ENCODE results near the gene MICU1.
"Not testable (repeated sequence)": the region's sequence is repeated elsewhere in the genome, so short reads cannot be mapped to it uniquely, and the experiment has no call there.

Gene MICU1

DNA sequence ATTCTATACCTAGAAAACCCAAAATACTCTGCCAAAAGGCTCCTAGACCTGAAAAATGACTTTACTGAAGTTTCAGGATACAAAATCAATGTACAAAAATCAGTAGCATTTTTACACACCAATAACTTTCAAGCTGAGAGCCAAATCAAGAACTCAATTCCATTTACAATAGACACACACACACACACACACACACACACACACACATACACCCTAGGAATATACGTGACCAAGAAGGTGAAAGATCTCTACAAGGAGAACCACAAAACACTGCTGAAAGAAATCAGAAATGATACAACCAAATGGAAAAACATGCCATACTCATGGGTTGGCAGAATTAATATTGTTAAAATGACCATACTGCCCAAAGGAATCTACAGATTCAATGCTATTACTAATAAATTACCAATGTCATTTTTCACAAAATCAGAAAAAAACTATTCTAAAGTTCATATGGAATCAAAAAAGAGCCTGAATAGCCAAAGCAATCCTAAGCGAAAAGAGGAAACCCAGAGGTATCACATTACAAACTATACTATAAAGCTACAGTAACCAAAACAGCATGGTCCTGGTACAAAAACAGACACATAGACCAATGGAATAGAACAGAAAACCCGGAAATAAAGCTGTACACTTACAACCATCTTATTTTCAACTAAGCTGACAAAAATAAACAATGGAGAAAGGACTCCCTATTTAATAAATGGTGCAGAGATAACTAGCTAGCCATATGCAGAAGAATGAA is 122.0 kb downstream of the MICU1 start:
- no peak for DNase-seq (ENCODE audit: low read depth)

DNA sequence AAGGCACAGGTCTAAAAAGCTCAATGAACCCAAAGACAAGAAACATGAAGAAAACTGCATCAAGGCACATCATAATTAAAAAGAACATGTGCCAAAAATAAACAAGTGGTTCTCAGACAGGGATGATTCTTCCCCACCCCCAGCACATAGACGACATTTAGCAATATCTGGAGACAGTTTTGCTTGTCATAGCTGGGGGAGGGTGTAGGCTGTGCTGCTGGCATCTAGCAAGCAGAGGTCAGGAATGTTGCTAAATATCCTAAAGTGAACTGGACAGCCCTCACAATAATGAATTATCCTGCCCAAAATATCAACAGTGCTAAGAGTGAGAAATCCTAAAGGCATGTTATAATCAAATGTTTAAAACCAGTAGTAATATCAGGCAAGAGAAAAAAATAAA is 122.6 kb downstream of the MICU1 start:
- DNase-seq (ENCODE audit: low read depth), result no peak

DNA sequence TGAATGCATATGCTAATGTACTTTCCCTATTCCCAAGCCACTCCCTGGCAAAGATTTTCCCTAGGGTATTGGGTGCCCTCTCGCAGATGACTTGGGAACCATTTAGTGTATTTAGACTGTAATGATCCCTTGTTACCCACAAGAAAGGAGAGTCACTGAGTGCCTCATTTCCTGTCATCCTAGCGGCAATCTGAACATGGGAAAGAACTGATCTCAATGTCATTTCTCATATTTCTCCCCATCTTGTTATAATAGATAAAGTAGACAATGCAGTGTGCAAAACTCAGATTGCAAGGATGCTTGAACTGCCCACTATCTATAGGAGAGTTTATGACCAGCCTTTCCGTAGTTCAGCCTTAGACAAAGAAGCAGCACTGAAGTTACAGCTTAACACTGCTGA is 123.3 kb downstream of the MICU1 start:
- DNase-seq (ENCODE audit: low read depth), result no peak

DNA sequence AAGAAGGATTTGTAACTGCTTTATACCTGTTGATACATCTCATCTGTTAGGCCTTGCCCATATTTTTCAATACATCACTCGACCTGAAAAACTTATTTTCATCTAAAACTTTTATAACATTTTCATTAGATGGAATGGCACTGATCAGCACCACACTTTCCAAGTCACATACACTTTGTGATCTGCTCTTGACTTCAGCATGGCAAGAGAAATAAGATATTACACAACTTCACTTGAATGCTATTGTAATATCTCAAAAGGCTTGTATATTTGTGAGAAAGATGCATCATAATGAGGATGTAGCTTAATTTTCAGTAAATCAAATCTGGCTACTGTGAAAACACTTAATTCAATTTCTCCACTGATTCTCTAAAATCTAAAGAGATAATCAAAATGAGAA is 126.2 kb downstream of the MICU1 start:
- no peak for DNase-seq (ENCODE audit: low read depth)

DNA sequence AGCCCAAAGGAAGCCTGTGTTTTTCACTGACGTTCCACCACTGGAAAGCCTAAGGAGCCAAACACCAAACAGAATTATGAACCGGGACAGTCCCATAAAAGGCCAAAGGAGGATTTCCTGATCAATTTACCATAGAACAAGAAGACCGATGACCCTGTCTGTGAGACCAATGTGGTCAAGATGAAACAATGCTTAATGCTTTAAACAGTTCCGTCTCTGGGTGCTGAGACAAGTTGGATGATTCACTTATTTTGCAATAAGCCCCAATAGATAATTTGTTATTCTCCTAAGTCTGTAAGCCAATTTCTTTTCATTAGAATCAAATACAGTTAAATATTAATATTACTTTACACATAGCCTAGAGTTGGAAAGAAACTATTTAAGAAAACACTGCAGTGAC is 134.9 kb downstream of the MICU1 start:
- DNase-seq (ENCODE audit: low read depth), result no peak

DNA sequence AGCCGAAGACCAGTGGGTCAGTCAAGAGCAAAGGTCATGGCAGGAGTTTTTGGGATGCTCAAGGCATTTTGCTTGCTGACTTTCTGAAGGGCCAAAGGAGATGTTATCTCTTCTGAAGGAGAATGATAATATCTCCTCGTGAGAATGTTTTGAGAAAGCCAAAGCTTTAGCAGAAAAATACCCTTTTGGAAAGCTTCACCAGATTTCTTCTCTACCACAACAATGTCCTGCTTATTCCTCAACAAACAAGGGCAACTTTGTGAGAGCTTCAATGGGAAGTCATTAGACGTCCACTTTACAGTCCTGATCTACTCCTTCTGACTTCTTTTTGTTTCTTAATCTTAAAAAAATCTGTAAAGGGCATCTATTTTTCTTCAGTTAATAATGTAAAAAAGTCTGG is 138.4 kb downstream of the MICU1 start:
- DNase-seq (ENCODE audit: low read depth), result no peak

DNA sequence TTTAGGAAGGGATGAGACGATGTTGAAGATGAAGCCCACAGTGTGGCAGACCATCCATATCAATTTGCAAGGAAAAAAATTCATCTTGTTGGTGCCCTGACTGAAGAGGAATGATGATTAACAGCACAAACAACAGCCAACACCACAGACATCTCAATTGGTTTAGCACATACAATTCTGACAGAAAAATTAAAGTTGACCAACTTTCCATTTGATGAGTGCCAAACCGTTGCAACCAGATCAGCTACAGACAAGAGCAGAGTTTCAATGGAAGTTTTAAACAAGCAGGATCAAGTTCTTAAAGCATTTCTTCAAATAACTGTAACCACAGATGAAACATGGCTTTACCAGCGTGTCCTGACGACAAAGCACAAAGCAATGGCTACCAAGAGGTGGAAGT is 138.8 kb downstream of the MICU1 start:
- DNase-seq (ENCODE audit: low read depth), result no peak

DNA sequence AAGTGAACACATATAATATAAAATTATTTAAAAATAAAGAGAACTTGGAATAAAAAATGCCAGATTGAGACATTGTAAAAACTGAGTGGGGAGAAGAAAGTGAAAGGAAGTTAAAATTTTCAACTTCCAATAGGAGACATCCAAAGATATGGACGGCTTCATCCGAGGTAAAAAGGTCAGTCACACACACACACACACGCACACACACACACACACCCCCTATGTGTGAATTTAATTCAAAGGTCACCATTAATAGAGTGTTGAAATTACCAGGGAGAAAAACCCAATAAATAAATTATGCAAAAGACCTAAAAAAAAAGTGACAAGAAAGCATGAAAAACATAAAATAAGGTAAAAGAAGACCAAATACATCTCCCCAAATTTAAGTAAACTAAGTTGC is 140.2 kb downstream of the MICU1 start:
- no peak for DNase-seq (ENCODE audit: low read depth)

DNA sequence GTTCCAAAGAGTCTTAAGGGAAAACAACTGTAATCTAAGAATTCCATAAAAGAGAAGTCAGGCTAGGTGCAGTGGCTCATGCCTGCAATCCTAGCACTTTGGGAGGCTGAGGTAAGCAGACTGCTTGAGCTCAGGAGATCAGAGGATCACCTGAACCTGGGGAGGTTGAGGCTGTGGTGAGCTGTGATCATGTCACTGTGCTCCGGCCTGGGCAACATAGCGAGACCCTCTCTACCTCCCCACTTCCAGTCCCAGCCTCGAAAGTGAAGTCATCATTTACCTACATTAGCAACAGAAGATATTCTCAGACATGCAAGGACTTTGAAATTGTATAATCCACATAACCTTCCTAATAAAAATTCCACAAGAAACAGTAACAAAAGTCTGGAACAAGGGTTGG is 141.4 kb downstream of the MICU1 start:
- no peak for DNase-seq (ENCODE audit: low read depth)

DNA sequence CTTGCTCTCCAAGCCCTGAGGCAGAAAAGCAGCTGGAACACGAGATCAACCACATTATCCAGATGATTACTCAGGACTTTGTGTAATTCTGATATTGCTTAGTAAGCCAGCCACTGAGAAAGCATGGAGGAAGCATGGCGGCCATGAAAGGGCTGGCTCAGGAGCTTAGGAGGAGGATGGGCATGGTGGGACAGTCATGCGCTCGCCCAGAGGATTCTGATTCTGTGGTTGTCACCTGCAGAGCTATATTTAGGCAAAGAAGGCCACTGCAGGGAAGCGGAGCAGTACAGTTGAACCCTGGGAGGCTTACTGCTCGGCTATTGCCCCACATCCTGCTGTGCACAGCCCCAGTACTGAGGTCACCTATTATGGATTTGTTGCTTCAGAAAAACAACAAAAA is 142.4 kb downstream of the MICU1 start:
- DNase-seq (ENCODE audit: low read depth), result no peak

DNA sequence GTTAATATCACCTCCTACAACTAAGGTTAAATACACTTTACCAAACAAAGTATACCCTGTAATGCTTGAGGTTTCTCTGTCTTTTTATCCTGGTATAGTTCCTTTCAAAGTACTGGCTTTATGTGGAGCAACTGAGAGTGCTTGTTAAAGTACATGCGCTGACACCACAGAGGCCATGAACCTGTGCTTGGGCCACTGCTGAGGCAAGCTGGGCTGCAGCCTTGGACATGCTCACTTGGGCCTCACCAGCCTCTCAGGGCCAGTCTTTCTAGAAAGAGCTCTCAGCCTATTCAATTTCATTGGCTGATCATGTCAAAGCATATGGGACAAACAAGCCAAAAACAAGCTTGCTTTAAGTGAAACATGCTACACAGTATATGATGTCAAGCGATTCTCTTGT is 145.0 kb downstream of the MICU1 start:
- DNase-seq (ENCODE audit: low read depth), result no peak

DNA sequence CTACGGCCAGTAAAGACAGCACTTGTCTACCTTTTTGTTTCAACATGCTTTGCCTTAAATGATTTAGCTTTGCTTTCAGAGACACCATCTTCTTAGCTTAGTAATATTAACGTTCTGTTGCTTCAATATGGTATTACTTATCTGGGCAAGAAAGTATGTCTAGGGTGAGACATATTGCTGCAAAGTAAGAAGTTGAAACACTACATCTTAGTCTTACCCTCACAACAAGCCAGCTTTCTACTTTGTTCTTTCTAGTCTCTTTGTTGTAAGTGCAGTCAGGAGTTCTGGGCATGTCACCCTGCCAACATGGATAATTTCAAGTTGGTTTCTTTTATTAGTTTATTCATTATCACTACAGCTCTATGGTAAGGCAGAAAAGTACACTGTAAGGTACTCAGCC is 148.4 kb downstream of the MICU1 start:
- DNase-seq (ENCODE audit: low read depth), result no peak

DNA sequence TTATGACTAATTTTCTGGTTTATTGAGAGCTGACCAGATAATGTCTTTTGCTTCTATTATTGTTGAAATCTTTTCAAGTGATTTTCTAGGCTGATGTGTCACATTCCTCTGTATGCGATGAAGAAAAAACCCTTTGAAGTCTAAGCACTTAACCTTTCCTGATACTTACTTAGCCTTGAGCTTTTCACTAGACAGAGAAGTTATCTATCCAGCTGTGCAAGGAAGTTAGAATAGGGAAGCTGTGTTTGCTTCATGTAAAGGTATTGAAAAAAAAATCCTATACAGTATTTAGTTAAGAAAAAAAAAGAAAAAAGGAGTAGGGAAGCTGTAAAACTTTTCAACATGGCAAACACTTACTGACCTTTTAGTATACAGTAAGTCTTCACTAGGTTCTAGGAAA is 153.6 kb downstream of the MICU1 start:
- no peak for DNase-seq (ENCODE audit: low read depth)

DNA sequence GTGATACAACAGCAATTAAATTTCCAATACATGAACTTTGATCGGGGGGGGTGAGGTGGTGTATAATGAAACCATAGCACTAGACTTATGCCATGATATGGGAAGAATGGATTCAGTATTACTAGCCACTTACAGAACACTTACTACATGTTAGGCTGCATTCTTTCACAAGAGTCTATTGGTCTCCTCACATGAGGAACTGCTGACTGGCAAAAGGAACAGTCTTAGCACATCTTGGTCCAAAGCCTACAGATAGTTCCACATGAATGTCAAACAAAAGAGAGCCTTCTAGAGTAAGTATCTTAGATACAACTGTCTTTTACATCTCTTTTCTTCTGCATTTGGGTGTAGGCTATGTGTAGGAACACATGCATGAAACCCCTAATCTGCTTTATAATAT is 155.2 kb downstream of the MICU1 start:
- no peak for DNase-seq (ENCODE audit: low read depth)

DNA sequence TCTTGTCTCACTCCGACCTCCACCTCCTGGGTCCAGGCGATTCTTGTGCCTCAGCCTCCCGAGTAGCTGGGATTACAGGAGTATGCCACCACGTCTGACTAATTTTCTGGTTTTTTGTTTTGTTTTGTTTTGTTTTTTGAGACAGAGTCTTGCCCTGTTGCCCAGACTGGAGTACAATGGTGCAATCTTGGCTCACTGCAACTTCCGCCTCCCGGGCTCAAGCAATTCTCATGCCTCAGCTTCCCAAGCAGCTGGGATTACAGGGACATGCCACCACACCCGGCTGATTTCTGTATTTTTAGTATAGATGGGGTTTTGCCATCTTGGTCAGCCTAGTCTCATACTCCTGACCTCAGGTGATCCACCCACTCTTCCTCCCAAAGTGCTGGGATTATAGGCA is 158.8 kb downstream of the MICU1 start:
- DNase-seq (ENCODE audit: low read depth), result not testable (repeated sequence)

DNA sequence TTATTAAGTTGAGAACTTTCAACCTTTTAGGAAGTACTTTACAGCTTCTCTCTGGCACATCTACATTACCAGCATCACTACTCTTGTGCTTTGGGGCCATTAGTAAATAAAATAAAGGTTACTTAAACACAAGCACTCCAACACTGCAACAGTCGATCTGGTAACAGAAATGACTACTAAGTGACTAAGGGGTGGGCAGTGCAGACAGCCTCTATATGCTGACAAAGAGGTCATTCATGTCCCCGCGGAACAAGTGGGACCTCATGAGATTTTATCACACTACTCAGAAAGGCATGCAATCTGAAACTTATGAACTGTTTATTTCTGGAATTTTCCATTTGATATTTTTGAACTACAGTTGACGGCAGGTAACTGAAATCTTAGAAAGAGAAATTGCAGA is 159.9 kb downstream of the MICU1 start:
- DNase-seq (ENCODE audit: low read depth), result no peak

DNA sequence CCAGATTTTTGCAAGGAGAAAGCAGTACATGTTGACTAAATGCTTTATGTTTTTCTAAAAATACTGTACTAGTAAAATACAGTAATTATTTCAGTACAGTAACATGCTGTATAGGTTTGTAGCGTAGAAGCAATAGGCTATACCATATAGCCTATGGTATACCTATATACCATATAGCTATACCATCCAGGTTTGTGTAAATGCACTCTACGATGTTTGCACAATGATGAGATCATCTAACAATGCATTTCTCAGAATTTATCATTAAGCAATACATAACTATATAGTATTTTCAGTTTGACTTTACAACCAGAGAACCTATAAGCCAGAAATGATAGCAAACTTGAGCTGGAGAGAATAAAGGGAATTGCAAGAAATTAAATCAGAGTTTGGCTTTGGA is 161.4 kb downstream of the MICU1 start:
- no peak for DNase-seq (ENCODE audit: low read depth)

DNA sequence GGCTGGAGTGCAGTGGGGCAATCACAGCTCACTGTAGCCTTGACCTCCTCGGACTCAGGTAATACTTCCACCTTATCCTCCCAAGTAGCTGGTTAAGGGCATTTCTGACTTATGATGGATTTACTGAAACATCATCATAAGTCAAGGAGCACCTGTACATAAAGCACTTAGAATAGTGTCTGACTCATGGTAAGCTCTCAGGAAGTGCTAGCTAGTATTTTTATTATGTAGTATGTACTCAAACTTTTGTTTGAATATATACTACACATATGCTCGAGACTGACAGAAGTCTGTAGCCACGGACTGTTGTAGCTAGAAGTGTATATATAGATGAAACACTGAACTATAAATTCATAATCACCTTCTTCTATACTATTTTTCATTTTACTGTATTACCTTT is 163.6 kb downstream of the MICU1 start:
- no peak for DNase-seq (ENCODE audit: low read depth)

DNA sequence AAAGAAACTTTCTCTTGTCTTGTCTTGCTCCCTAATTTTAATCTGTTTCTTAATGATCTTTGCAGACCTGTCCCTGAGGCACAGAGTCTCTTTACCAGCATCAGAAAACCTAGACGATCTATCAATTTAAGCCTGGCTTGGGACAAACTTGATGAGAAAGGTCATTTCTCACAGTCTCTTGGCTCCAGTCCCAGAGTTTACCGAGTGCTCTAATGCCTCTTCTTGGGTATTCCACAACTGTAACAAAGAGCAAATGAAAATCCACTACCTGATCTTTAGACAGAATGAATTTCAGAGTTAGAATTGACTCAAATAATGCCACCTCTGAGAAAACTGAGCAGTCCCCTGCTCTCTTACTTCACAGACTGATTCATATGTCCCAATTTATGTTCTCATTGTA is 164.8 kb downstream of the MICU1 start:
- DNase-seq (ENCODE audit: low read depth), result no peak

DNA sequence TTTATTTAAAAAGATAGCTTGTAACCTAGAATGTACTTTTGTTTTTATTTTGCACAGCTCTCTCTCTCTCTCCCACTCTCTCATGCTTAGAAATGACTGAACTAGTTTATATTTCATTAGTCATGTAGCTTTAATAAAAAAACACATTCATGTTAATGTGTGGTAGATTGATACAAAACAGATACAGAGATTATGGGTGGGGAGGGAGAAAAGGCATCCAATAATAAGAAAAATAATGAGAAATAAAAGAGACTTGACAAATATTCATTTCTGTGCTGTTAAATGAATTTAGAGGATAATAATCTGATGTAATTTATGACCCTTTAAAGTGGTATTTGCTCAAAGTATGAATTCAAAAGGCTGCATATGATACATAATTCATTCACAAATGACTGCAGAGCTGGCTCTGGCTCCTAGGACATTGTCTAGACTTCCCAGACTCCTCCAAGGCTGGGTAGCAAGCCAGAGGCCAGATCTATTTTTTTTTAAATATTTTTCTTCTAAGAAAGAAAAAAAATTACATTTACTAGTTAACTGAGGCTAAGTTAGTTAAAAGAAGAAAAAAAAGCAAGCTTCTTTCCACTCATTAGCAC is 165.5 kb downstream of the MICU1 start:
- no peak for DNase-seq (ENCODE audit: low read depth)

DNA sequence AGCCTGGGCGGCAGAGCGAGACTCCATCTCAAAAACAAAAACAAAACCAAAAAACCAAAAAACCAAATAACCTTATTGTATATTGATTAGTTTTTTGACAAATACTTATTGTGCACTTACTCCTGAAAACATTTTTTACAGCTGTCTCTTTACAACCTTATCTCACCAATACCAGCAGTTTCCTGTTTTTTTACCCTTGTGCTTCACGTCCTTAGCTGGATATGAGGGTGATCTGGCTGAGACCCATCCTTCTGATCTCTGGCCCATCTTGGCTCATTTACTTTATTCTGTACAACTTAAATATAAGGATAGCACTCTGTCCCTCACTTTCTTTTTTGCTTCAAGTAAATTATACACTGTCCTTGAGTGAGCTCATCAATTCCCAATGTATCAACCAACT is 166.6 kb downstream of the MICU1 start:
- no peak for DNase-seq (ENCODE audit: low read depth)

DNA sequence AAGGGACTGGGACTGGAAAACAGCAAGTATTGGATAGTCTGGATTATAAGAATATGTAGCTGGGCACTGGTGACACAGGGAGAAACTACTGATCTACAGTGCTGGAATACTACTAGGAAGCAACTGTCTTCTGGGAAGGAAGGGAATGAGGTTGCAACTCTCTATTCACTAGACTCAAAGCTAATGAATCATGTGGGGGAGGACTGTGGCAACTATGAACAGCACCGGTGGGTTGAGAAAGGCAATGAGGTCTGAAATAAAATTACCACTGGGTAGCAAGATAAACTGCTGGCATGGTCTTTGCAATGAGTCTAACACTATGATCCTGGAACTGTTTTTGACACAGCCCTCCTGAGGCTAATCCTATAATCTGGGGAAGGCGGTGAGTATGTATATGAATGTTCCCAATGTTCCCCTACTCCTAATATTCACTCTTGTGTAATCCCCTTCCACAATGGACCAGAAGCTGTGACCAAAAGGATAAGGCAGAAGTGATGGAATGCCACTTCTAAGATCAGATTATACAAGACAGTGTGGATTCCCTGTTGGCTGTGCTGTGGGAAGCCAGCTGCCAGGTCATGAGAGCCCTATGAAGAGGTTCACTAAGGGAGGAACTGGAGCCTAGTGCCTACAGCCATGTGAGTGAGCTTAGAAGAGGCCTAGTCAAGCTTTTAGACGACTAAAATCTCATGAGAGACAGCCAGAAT is 169.8 kb downstream of the MICU1 start:
- no peak for DNase-seq (ENCODE audit: low read depth)

DNA sequence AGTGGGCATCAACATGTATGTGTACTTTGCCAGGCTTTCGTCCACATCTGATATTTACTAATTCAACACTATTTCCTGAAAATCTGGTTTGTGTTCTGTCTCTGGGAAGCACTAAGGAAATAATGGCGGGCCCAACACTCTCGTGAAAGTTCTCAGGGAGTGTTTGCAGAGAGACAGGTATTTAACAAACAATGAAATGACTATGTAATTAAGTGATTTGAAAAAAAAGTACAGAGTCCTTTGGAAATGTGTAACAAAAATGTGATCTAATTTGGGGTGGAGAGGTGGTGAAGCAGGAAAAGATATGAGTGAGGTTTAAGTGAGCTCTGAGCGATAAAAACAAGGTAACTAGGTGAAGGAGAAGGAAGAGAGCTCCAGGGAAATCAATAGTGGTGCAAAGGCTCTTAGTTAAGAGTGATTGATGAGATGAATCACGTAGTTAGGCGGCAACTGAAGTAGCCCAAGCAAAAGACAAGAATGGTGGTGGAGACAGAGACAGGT is 175.9 kb downstream of the MICU1 start:
- no peak for DNase-seq (ENCODE audit: low read depth)

Measured in activated T-helper 1 cell treated with Interleukin-2 at 50 U/mL for 16 hours (primary cell).